HL-60/S4 (cell line): Measurements from ENCODE around the gene EHBP1L1.

Experiments
- in situ Hi-C: fragments of 300-500 bp; cut with MboI; formaldehyde crosslinking; loops from 2 replicates; pipeline ENCODE4 v1.14.3; 2022; ENCODE audit warnings: low sequenced_read_pairs

Gene EHBP1L1

GRCh38 chr11:65592858-65593517, 17.1 kb downstream of the EHBP1L1 start:
- in situ Hi-C loops: no loop called here

GRCh38 chr11:65593518-65594414, 17.9 kb downstream of the EHBP1L1 start:
- in situ Hi-C loops: no loop called here

GRCh38 chr11:65595131-65595530, 19.3 kb downstream of the EHBP1L1 start:
- in situ Hi-C loops: no loop called here

- in situ Hi-C loops: no loop called here
Measured at GRCh38 chr11:65595543-65596281, 19.9 kb downstream of the EHBP1L1 start, which contains the start of gene KCNK7. TSS of gene KCNK7 (minus strand) at chr11:65595800. CDS start at chr11:65595772, 28 bp downstream.

GRCh38 chr11:65596520-65596919, 20.7 kb downstream of the EHBP1L1 start:
- in situ Hi-C loops: no loop called here

- in situ Hi-C loops: no loop called here
Measured at GRCh38 chr11:65598258-65598699, 22.4 kb downstream of the EHBP1L1 start.

GRCh38 chr11:65599216-65599954, 23.5 kb downstream of the EHBP1L1 start:
- in situ Hi-C loops: no loop called here

- in situ Hi-C loops: no loop called here
Measured at GRCh38 chr11:65599955-65600246, 24.0 kb downstream of the EHBP1L1 start.

- in situ Hi-C loops: no loop called here
Measured at GRCh38 chr11:65604258-65604657, 28.4 kb downstream of the EHBP1L1 start.

GRCh38 chr11:65606876-65607613, 31.2 kb downstream of the EHBP1L1 start:
- in situ Hi-C loops: no loop called here

GRCh38 chr11:65607614-65608426, 32.0 kb downstream of the EHBP1L1 start:
- in situ Hi-C loops: no loop called here

GRCh38 chr11:65609229-65609628, 33.4 kb downstream of the EHBP1L1 start:
- in situ Hi-C loops: no loop called here

- in situ Hi-C loops: no loop called here
Measured at GRCh38 chr11:65609665-65610064, 33.8 kb downstream of the EHBP1L1 start.

GRCh38 chr11:65610404-65610803, 34.6 kb downstream of the EHBP1L1 start:
- in situ Hi-C loops: no loop called here

GRCh38 chr11:65611028-65611757, 35.3 kb downstream of the EHBP1L1 start:
- in situ Hi-C loops: no loop called here

- in situ Hi-C loops: no loop called here
Measured at GRCh38 chr11:65611758-65612603, 36.1 kb downstream of the EHBP1L1 start.

- in situ Hi-C loops: no loop called here
Measured at GRCh38 chr11:65612691-65613090, 36.8 kb downstream of the EHBP1L1 start.
